Fibroblast of skin of left biceps (primary cell): ENCODE measurements around the gene ATP9B.
A peak's percentile ranks its signal among the peaks of the same experiment; 100 is the strongest.

Experiments used
- DNase-seq, 2 experiments: peaks; one replicate each; pipeline ENCODE4 v3.0.0-alpha.2; 2013; ENCODE audit warnings: low read depth in 2 of 2

ATP9B gene

DNA sequence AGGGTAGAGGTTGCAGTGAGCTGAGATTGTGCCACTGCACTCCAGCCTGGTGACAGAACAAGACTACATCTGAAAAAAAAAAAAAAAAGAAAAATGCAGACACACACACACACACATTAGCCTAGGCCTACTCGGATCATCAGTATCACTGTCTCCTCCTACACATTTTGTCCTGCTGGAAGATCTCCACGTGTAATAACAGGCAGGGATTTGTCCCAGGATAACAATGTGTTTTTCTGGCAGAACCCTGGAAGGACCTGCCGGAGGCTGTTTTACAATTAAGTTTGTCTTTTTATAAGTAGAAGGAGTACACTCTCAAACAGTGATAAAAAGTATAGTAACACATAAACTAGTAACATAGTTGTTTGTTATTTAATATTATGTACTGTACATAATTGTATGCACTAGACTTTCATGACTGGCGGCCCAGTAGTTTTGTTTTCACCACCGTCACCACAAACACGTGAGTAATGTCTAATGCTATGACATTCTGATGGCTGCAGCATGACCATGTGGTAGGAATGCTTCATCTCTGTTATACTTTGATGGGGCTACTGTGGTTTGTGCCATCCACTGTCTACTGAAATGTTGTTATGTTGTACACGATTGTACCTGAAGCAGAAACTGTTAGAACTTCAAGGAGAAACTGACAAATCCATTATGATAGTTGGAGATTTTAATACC, 130.6 kb downstream of the ATP9B start:
- DNase-seq: peak; percentile 6 to 9

- DNase-seq: peak in 1 of 2 experiments; percentile 4
Measured at GRCh38 chr18:79200546-79201268, 131.5 kb downstream of the ATP9B start.

- no peak for DNase-seq
Measured at GRCh38 chr18:79203017-79203605, 133.9 kb downstream of the ATP9B start.

- no peak for DNase-seq
Measured at GRCh38 chr18:79204889-79205807, 136.0 kb downstream of the ATP9B start.

DNA sequence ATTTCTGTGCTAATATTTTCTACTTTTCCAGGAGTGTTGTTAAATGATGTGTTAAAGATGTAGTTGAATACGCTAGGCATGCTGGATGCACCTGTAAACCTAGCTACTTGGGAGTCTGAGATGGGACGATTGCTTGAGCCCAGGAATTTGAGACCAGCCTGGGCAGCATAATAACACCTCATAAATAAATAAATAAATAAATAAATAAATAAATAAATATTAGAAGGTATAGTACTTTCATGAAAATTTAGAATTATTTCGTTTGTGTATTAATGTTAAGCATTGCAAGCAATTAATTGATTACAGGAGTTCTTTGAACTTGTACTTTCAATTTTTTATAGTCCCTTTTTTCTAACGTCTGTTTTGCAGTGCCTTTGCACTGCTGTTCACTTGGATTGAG, 137.2 kb downstream of the ATP9B start:
- DNase-seq: no peak

- DNase-seq: no peak
Measured at GRCh38 chr18:79208906-79209305, 139.7 kb downstream of the ATP9B start.

DNA sequence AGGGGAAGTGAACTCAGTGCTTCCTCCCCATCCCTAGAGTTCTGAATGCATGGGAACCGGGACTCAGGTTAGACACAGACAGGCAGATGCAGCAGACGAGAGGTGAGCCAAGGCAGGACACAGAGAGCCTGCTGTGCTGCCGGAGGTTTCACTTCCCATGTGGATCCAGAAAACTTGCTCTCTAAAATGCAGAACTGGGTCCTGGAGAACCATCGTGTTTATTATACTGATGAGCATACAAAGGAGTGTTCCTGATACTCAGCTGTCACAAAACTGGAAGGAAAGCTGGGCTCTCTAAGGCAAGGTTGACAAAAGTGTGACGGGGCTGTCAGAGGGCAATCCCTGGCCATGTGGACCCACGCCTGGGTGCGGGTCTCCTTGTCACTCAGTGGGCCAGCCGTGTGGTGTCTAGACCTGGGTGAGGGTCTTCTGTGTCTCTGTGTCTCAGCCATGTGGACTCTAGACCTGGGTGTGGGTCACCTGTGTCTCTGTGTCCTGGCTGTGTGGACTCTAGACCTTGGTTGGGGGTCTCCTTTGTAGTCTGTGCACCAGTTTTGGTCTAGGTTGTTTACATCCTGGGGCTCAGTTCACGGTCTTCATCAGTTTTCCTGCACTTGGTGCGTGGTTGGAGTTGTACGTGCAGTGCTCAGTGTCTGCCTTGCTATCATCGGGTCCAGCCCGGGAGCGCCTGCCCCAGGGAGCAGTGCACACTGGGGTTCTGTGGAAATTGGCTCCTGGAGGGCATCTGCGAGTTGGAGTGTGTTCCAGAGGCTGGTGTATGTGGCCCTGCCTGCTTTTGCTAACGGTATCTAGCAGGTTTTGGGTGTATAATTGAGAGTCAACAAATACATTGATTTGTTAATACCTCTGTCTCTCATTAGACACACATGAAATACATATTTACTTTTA, 141.1 kb downstream of the ATP9B start:
- no peak for DNase-seq

DNA sequence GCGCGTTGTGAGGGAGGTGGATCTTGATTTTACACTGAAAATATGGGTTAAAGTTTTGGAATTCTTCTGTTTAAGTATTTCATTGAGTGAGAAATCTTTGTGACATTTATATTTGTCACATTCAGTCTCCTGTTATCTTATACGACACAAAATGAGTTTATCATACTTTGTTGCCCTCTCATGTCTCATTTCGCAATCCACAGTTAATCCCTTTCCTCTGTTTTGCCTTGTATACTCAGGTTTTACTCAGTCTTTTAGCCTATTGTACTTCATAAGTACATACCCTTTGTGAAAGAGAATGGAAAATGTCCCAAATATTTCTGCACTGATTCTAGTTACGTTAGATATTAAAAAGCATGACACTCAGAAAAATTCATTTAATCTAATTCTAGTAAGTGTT, 142.7 kb downstream of the ATP9B start:
- no peak for DNase-seq

- DNase-seq: no peak
Measured at GRCh38 chr18:79214056-79214455, 144.9 kb downstream of the ATP9B start.

GRCh38 chr18:79216176-79216575, 147.0 kb downstream of the ATP9B start:
- DNase-seq: no peak

GRCh38 chr18:79217979-79218604, 148.9 kb downstream of the ATP9B start:
- DNase-seq: no peak

- no peak for DNase-seq
Measured at GRCh38 chr18:79218605-79219190, 149.5 kb downstream of the ATP9B start.

GRCh38 chr18:79221136-79221535, 151.9 kb downstream of the ATP9B start:
- DNase-seq: no peak

DNA sequence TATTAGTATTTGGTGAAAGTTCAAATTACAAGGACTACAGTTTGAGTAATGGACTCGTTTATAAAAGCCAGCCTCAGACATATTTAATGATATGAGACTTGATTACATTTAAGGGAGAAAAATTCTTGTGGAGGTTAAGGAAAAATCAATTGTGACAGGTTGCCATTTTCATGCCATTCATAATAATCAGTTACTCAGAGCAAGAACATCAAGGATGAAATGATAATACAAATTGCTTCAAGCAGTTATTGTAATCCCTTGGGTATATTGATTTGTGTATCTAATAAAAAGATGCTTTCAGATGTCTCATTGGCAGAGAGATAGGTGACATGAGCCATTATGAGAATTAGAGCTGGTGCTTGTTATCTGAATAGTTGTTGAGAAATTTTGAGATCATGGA, 153.6 kb downstream of the ATP9B start:
- DNase-seq: no peak

DNA sequence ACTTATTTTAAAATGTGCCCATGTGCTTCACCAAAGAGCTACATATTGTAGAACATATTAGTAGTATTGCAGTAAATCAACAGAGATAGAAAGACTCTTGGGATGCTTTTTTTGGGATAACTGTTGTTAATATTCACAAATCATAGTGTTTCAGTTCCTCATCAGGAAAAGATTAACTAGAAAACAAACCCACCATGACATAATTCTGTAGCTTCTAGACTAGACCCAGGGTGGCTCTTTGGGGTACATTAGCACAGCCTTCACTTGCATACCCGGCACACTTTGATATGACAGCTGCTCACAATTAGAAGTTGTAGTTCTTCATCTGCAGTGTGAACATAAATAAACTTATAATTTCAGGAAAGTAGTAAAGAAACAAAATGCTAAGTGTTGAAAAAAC, 154.2 kb downstream of the ATP9B start:
- no peak for DNase-seq

GRCh38 chr18:79224381-79224780, 155.2 kb downstream of the ATP9B start:
- no peak for DNase-seq

GRCh38 chr18:79227621-79228020, 158.4 kb downstream of the ATP9B start:
- no peak for DNase-seq

GRCh38 chr18:79229431-79229830, 160.2 kb downstream of the ATP9B start:
- DNase-seq: no peak

DNA sequence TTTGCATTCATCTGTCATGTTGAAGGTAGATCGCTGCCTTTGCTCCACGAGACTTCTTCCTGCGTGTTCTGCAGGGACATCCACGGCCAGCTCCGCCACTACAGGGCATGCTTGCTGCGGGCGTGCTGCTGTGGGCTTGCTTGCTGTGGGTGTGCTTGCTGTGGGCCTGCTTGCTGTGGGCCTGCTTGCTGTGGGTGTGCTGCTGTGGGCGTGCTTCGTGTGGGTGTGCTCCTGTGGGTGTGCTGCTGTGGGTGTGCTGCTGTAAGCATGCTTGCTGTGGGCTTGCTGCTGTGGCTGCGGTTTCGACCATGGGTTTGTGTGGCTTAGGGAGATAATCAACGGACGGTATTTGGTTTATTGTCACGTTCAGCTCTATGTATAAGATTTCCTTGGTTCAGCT, 165.2 kb downstream of the ATP9B start:
- no peak for DNase-seq

DNA sequence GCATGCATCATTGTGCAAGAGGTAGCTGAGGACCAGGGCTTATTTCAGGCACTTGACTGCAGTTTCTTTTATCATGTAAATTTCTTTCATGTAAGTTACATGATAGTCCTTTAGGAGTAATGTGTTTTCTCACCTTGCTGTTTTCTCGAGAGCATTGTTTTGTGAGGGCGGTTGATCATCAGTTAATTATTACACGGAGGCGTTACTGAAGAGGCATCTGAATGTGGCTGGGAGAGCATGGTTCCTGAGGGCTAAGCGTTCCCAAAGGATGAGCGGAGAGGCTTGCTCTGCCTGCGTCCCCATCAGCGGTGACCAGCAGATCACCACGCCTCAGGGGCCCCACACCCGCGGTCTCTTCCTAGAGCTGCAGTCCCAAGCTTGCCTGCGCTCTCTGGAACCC, 170.4 kb downstream of the ATP9B start:
- no peak for DNase-seq
